Measurements from ENCODE around the gene RAB20.
"Not testable (repeated sequence)": the region's sequence is repeated elsewhere in the genome, so short reads cannot be mapped to it uniquely, and the experiment has no call there.

The RAB20 gene

DNA sequence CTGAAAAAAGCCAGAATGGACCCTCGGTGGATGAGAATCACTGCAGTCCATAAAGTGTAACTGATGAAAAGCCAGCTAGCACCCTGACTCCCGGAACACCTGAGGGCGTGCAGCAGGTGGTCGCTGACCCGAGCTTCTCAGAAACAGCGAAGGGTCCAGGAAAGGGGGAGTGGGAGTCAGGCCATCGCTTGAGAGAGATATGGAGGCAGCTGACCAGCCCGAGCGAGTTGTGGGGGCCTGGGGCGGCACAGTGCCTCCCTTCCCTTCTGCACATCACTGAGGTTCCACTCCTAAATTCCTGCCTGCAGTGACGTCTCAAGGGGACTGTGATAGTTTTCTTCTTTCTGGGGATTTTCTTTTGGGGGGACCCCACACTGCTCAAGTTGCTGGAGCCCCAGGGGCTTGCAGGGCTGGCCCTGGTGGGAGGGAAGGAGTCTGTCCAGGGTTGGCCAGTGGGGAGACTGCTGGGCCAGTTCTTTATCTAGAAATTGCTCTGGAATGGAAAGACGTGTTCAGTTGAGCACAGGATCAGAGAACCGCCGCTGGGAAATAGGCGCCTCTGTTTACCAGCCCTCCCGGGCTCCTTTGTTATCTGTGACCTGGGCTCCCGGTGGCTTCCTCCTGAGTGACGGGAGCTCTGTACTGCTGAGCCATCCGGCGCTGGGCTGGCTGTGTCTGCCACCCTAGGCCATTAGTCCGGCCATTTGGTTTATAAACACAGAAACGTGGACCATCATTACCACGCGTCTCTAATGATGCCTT lies 71.3 kb downstream of the RAB20 start:
- DNase-seq (ENCODE audit: low spot score), result no peak

DNA sequence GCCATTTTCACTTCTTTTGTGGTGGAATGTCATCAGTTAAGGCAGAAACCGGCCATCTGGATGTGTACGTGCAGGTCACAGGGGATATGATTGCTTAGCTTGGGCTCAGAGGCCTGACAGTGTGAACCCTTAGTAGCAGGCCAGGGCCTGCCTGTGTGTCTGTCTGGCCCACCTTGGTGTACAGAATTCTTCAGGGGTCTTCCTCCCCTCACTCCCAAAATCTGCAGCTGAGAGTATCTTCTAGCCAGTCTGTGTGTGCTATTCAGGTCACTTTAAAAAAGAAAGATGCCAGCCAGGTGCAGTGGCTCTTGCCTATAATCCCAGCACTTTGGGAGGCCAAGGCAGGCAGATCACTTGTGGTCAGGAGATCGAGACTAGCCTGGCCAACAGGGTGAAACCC lies 74.6 kb downstream of the RAB20 start:
- not testable (repeated sequence) for DNase-seq (ENCODE audit: low spot score)

DNA sequence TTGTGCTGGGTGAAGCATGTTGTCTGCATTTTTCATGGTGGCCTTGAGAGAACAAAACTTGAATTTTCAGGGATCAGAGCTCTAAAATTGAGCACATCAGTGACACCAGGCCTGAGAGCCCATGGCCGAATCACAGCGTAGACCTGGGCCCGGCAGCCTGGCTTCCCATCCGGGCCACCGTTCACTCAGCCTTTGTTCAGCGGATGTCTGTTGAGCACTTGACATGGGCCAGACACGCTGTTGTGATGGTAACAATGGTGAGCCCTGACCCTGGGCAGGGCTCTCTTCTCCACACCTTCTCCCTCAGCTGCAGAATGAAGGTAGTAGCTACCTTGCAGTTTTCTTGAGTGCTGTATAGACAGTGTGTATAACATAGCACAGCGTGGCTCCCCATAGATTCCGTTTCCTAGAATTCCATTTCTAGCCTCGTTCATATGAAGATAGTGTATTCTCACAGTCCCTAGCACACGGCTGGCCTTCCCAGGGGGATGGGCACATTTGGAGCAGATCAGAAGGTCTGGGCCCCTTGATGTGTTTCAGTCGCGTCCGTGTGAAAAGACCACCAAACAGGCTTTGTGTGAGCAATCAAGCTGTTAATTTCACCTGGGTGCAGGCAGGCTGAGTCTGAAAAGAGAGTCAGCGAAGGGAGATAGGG lies 75.3 kb downstream of the RAB20 start:
- DNase-seq (ENCODE audit: low spot score), result no peak

DNA sequence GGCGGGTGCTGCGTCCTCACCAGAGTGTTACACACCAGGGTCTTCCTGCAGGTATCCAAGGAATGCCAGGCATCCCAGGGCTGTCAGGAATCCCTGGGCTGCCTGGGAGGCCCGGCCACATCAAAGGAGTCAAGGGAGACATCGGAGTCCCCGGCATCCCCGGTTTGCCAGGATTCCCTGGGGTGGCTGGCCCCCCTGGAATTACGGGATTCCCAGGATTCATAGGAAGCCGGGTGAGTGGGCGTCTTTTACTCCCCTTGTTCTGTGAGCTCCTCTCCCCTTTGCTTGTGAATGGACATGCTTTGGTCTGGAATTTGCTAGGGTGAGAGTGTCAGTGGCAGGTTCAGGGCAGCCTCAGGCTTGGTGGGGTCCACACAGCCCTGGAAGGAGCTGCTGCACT lies 75.9 kb downstream of the RAB20 start:
- peak; percentile 75 for DNase-seq (ENCODE audit: low spot score)

DNA sequence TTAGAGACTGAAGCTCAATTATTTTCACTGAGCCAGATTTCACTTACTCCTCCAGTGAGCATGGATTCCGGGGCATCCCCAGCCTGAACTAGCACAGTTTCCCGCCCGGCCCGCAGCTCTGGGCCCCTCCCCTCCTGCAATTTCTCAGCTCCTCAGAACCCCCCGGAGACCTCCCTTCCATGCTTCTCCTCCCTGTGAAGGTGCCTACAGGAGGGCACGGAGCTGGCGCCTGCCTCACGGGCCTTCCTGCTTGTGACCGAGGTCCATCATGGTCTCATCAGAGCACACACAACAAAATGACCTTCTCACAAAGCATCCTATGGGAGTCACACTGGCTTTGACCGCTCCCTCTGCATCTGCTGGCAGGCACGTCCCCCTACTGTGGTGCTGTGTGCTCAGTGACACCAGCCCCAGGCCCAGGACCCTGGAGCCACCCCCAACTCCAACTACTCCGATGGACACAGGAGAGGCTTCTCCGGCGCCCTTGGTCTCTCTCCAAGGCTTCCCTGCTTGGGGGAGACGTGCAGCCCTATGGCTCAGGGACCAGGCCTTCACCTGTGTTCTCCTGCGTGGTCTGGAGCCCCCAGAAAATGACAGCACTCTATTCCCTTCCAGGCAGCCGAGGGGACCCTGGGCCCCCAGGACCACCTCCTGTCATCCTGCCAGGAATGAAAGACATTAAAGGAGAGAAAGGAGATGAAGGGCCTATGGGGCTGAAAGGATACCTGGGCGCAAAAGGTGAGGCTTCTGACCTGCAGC lies 77.1 kb downstream of the RAB20 start:
- no peak for DNase-seq (ENCODE audit: low spot score)

DNA sequence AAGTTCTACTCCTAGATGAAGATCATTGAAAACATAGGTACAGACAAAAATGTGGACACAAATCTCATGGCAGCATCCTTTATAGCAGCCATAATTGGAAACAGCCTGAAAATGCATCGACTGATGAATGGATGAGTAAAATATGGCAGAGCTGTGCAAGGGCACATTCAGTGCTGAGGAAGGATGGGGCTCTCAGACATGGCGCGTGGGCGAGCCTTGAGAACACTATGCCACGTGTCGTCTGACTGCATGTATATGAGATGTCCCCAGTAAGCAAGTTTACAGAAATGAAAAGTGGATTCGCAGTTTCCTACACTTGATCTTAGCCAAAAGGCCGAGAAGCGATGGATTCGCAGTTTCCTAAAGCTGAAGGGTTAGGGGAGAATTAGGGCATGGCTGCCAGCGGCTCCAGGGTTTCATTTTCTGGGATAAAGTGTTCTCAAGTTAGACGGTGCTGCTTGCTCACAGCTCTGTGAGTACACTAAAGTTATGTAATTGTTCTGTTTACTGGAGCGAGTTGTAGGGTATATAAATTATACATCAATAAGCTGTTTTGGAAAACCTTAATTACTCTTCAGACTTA lies 78.0 kb downstream of the RAB20 start:
- DNase-seq (ENCODE audit: low spot score), result no peak

DNA sequence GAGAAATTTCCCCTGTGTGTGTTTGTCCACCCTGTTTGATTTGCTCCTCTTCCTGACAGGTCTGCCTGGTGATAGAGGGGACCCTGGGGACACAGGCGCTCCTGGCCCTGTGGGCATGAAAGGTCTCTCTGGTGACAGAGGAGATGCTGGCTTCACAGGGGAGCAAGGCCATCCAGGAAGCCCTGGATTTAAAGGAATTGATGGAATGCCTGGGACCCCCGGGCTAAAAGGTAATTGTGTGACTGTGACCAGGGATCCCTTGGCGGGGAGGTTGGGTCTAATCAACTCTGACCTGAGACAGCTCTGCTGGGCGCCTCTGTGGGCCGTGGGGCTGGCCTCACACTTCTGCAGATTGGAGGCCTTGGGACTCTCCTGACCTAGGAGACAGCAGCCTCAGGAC lies 81.4 kb downstream of the RAB20 start:
- no peak for DNase-seq (ENCODE audit: low spot score)

DNA sequence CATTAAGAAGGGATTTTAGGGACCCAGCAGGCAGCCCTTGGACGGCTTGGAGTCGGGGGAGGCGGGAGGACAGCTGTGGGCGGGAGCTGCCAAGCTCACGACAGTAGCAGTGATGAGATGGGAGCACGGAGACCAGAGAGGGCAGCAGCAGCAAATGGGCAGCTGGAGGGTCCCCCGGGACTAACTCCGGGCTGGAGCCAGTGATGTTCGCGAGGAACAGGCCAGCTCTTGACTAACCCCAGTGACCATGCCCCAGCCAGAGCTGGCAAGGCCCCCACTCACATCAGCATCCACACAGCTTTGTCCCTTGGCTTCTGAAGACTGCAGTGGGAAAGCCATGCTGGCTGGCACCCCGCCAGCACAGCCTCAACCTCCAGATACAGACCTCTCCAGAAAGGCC lies 81.9 kb downstream of the RAB20 start:
- DNase-seq (ENCODE audit: low spot score), result no peak

DNA sequence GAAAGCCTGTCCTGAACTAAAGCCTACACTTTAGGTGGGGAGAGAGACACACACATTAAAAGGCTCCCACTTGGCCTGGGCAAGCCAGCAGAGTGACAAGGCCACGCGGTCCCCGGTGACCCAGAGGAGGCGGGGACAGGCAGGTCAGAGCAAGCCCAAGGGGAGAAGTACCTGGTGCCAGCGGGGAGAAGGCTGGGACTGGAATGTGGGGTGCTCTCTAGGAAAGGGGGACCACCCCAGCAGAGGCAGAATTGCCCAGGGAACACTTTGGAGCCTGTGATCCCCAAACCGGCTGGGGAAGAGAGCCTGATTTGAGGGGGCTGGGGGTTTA lies 82.3 kb downstream of the RAB20 start:
- no peak for DNase-seq (ENCODE audit: low spot score)

DNA sequence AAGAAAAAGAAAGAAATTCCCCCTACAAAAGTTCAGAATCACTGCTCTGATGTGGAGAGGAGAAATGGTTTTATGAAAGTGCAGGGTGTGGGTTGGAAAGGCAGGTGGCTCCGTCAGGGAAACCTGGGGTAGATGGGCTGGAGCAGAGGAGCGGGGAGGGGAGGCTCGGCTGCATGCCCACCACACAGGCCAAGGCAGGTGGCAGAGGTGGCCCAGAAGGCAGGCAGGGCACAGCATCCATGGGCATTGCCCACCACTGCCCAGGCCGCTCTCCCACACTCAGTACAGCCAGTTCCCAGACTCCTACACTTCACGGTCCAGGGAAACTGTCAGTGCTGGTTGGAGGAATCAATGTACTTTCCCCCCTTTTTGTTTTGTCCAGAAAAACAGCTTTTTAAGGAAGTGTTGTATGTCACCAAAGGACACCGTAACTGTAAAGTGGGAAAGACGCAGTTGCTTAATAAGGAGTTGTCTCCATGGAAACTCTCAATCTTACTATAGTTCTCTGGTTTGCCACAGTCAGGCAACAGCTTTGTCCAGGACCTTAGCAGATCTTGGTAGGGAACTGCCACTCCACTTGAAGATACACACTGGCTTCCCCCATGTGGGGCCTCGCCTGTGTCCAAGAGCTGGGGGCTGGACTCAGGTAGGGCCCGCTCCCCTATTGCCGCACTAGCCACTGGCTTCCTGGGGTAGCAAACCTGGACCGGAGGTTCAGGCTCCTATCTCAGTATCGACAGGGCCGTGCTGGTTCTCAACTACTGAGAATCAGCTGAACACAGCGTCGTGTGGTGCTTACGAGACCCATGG lies 82.9 kb downstream of the RAB20 start:
- no peak for DNase-seq (ENCODE audit: low spot score)

DNA sequence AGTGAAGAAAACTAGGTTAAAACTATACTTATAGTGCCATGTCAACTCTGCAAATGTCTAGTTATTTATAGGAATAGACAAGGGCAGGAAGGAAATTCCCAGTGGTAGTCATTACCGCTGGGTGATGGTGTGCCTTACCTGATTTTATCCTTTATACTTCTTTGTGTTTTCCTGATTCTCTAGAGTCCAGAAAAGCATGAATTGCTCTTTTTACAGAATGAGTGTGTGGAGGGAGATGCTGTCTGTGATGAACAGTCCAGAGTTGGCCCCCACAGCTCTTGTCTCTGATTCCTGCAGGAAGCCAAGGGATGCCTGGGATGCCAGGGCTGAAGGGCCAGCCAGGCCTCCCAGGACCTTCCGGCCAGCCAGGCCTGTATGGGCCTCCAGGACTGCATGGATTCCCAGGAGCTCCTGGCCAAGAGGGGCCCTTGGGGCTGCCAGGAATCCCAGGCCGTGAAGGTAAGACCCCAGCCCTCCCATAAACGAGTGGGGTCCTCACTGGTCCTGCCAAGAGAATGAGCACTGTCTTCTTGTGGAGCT lies 83.7 kb downstream of the RAB20 start:
- no peak for DNase-seq (ENCODE audit: low spot score)

DNA sequence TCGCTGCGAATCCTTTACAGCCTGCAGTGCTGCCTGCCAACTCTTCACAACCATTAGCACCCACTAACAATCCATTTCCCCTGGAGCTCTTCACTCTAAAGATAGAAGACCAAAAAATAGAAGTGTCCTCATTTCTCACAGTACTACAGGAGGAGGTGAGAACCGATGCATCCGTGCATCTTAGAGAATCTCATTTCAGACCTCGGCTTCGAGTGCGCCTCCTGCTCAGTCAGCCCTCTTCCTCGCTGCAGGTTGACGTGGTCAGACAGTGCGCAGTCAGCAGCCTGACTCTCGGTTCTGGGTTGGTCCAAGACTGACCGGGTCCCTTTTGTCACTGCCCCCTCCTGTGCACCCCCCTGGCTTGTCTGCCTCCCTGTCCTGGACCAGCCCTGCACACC lies 85.3 kb downstream of the RAB20 start:
- DNase-seq (ENCODE audit: low spot score), result no peak

DNA sequence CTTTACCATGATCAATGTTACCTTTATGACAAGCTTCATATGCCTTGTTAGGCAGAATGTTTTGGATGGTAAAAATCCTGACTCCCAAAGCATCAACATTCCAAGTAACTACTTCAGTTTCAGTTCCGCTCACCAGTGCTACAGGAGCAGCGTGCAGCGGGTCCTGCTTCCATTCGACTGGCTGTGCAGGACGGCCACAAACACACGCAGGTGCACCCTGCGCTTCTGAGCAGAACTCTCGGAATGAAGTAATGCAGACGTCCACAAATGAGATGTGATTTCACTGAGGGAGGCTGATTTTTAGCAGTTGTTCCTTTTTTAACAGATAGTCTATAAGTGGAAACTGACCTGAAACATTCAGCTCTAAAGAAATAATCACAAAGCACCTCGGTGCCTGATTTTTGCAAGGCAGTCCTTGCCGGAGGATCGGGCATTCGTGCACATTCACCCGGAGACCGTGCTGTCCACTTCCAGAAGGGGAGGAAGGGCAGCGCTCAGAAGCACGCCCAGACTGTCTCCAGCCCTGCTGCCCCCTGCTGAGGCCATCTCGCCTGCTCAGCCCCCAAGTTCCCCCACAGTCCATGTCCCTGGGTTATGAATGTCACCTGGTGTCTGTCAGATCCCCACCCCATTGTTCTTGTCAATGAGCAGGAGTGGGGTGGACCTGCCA lies 85.8 kb downstream of the RAB20 start:
- DNase-seq (ENCODE audit: low spot score), result no peak

DNA sequence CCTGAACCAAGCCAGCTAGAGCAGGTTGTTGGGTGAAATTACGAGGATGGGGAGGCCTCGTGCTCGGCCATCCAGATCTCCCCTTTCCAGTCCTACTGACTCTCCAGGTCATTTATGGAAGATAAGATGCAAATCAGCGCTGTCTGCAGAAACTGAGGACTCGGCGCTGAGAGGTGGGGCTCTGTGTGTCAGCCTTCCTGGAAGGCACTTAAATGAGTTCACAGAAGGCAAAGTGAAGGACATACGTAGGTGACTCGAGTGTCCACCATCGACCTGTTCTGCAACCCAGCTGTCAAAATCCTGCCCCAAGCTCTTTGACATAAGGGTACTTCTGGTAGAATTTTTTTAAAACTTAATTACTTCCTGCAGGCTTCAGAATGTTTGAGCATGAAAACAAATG lies 86.4 kb downstream of the RAB20 start:
- no peak for DNase-seq (ENCODE audit: low spot score)

DNA sequence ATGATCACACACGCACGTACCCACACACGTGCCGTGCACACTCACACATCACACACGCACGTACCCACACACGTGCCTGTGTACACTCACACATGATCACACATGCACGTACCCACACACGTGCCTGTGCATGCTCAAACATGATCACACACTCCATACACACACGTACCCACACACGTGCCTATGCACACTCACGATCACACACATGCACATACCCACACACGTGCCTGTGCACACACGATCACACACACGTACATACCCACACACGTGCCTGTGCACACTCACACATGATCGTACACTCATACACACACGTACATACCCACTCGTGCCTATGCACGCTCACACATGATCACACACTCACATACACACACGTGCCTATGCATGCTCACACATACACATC lies 86.8 kb downstream of the RAB20 start:
- no peak for DNase-seq (ENCODE audit: low spot score)
